ENCODE data around the gene DUSP2. TPM values are rescaled to one million over a fixed set of nuclear protein-coding genes. Genes with fewer than 3 reads are reported as not detected.

The DUSP2 gene
- total and polyA plus RNA-seq, 2 experiments from 2014 or later: 6.6 to 13.0 TPM

GRCh38 chr2:96144481-96145035 is 682 bp downstream of the DUSP2 start (continued):
- TF ChIP-seq, protein P1, sequence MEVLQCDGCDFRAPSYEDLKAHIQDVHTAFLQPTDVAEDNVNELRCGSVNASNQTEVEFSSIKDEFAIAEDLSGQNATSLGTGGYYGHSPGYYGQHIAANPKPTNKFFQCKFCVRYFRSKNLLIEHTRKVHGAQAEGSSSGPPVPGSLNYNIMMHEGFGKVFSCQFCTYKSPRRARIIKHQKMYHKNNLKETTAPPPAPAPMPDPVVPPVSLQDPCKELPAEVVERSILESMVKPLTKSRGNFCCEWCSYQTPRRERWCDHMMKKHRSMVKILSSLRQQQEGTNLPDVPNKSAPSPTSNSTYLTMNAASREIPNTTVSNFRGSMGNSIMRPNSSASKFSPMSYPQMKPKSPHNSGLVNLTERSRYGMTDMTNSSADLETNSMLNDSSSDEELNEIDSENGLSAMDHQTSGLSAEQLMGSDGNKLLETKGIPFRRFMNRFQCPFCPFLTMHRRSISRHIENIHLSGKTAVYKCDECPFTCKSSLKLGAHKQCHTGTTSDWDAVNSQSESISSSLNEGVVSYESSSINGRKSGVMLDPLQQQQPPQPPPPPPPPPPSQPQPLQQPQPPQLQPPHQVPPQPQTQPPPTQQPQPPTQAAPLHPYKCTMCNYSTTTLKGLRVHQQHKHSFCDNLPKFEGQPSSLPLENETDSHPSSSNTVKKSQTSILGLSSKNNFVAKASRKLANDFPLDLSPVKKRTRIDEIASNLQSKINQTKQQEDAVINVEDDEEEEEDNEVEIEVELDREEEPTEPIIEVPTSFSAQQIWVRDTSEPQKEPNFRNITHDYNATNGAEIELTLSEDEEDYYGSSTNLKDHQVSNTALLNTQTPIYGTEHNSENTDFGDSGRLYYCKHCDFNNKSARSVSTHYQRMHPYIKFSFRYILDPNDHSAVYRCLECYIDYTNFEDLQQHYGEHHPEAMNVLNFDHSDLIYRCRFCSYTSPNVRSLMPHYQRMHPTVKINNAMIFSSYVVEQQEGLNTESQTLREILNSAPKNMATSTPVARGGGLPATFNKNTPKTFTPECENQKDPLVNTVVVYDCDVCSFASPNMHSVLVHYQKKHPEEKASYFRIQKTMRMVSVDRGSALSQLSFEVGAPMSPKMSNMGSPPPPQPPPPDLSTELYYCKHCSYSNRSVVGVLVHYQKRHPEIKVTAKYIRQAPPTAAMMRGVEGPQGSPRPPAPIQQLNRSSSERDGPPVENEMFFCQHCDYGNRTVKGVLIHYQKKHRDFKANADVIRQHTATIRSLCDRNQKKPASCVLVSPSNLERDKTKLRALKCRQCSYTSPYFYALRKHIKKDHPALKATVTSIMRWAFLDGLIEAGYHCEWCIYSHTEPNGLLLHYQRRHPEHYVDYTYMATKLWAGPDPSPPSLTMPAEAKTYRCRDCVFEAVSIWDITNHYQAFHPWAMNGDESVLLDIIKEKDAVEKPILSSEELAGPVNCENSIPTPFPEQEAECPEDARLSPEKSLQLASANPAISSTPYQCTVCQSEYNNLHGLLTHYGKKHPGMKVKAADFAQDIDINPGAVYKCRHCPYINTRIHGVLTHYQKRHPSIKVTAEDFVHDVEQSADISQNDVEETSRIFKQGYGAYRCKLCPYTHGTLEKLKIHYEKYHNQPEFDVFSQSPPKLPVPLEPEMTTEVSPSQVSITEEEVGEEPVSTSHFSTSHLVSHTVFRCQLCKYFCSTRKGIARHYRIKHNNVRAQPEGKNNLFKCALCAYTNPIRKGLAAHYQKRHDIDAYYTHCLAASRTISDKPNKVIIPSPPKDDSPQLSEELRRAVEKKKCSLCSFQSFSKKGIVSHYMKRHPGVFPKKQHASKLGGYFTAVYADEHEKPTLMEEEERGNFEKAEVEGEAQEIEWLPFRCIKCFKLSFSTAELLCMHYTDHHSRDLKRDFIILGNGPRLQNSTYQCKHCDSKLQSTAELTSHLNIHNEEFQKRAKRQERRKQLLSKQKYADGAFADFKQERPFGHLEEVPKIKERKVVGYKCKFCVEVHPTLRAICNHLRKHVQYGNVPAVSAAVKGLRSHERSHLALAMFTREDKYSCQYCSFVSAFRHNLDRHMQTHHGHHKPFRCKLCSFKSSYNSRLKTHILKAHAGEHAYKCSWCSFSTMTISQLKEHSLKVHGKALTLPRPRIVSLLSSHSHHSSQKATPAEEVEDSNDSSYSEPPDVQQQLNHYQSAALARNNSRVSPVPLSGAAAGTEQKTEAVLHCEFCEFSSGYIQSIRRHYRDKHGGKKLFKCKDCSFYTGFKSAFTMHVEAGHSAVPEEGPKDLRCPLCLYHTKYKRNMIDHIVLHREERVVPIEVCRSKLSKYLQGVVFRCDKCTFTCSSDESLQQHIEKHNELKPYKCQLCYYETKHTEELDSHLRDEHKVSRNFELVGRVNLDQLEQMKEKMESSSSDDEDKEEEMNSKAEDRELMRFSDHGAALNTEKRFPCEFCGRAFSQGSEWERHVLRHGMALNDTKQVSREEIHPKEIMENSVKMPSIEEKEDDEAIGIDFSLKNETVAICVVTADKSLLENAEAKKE (CRISPR knock-in tag; IDR thresholded peaks at IDR 0.05): no peak
- TF ChIP-seq ZNF331 (CRISPR knock-in tag; IDR thresholded peaks at IDR 0.05; ENCODE audit: low read depth) (no peak), NANOG (IDR thresholded peaks at IDR 0.05; ENCODE audit: borderline replicate concordance) (no peak)

- Mint-ChIP-seq H3K9me3 (peaks cover 2% of the 10 kb centered on the region; the same call in 1 of the 3 replicates), H3K27ac (no peak overlapping the region), H3K4me3 (peak overlapping the region; percentile 88), H3K27me3 (ENCODE audit: insufficient read depth, low read depth, poor library complexity) (peaks cover 26% of the 10 kb centered on the region), H3K36me3 (ENCODE audit: low read depth) (peaks cover 15% of the 10 kb centered on the region; the same call in 2 of the 3 replicates), H3K4me1 (peaks cover 34% of the 10 kb centered on the region)
- no peaks in the 10 kb centered on the region for H3K79me2 ChIP-seq (replicated peaks; ENCODE audit: insufficient read depth)
- no peaks in the 10 kb centered on the region for H3K36me3 ChIP-seq (ENCODE audit: insufficient read depth)
- H4K20me1 ChIP-seq (replicated peaks; ENCODE audit: insufficient read depth): no peaks in the 10 kb centered on the region
- H3K27me3 ChIP-seq (ENCODE audit: insufficient read depth): peaks cover 30% of the 10 kb centered on the region
- H3F3A ChIP-seq (replicated peaks; ENCODE audit: low read depth): peaks cover 3% of the 10 kb centered on the region
- peak overlapping the region; percentile 86; the same call in 1 of the 2 replicates for H2AFZ ChIP-seq
- H3K4me3 ChIP-seq: peak overlapping the region; percentile 59
- DNase-seq (ENCODE audit: low spot score): peak; percentile 71
- H3K4me1 ChIP-seq (ENCODE audit: insufficient read depth): peaks cover 27% of the 10 kb centered on the region
- H3K9me2 ChIP-seq (ENCODE audit: insufficient read depth): no peaks in the 10 kb centered on the region
- peak overlapping the region; percentile 81 for H3K4me2 ChIP-seq
- peak; percentile 51 for ATAC-seq
- no peak overlapping the region for H3K27ac ChIP-seq (ENCODE audit: low read depth)
- 0 out of 2 replicates have a peak, but pooled peaks have one; percentile 25 for TF ChIP-seq CREB1 (CRISPR knock-in tag; IDR thresholded peaks at IDR 0.05; ENCODE audit: low read depth)
- TF ChIP-seq POLR2AphosphoS5 (IDR thresholded peaks at IDR 0.05; ENCODE audit: low read depth): no peak
- TF ChIP-seq CTCF (conservative IDR thresholded peaks at IDR 0.05; ENCODE audit: low read depth in 2 of 2): peak; percentile 43 to 45
Observed at GRCh38 chr2:96143848-96144480, 1.3 kb downstream of the DUSP2 start.

Measured in GM23338 (cell line).